ENCODE measurements around the gene KYAT1.

KYAT1 gene

GRCh38 chr9:128881884-128882676 lies at the start of gene KYAT1, which contains the start of gene LRRC8A:
KYAT1 (minus strand) TSS chr9:128881950; CDS start chr9:128845405, 36,545 bp downstream.
LRRC8A (plus strand) TSS chr9:128882133; CDS start chr9:128907165, 25,032 bp downstream.
- DNase-seq (ENCODE audit: low read depth), result peak; percentile 92
- TF ChIP-seq CTCF (conservative IDR thresholded peaks at IDR 0.05; ENCODE audit: control insufficient read depth, insufficient read depth, low read depth, low read length), result no peak
- peak within 1 kb of the TSS; percentile 91 for H3K4me3 ChIP-seq (ENCODE audit: control insufficient read depth, low read depth, low read length)

GRCh38 chr9:128929560-128929959 lies 47.8 kb upstream of the KYAT1 start:
- DNase-seq (ENCODE audit: low read depth), result no peak
- no peak for TF ChIP-seq CTCF (conservative IDR thresholded peaks at IDR 0.05; ENCODE audit: control insufficient read depth, insufficient read depth, low read depth, low read length)
- H3K4me3 ChIP-seq (ENCODE audit: control insufficient read depth, low read depth, low read length), result no peak overlapping the region

GRCh38 chr9:128928624-128929023 lies 46.9 kb upstream of the KYAT1 start:
- no peak for DNase-seq (ENCODE audit: low read depth)
- H3K4me3 ChIP-seq (ENCODE audit: control insufficient read depth, low read depth, low read length), result no peak overlapping the region
- TF ChIP-seq CTCF (conservative IDR thresholded peaks at IDR 0.05; ENCODE audit: control insufficient read depth, insufficient read depth, low read depth, low read length), result no peak

GRCh38 chr9:128927731-128928411 lies 46.1 kb upstream of the KYAT1 start:
- peak; percentile 85 for TF ChIP-seq CTCF (conservative IDR thresholded peaks at IDR 0.05; ENCODE audit: control insufficient read depth, insufficient read depth, low read depth, low read length)
- DNase-seq (ENCODE audit: low read depth), result peak; percentile 48
- no peak overlapping the region for H3K4me3 ChIP-seq (ENCODE audit: control insufficient read depth, low read depth, low read length)

GRCh38 chr9:128923493-128923883 lies 41.7 kb upstream of the KYAT1 start:
- TF ChIP-seq CTCF (conservative IDR thresholded peaks at IDR 0.05; ENCODE audit: control insufficient read depth, insufficient read depth, low read depth, low read length), result no peak
- DNase-seq (ENCODE audit: low read depth), result no peak
- no peak overlapping the region for H3K4me3 ChIP-seq (ENCODE audit: control insufficient read depth, low read depth, low read length)

GRCh38 chr9:128921881-128922763 lies 40.4 kb upstream of the KYAT1 start:
- peak overlapping the region; percentile 36 for H3K4me3 ChIP-seq (ENCODE audit: control insufficient read depth, low read depth, low read length)
- peak; percentile 54 for DNase-seq (ENCODE audit: low read depth)

More at GRCh38 chr9:128921881-128922763, 40.4 kb upstream of the KYAT1 start:
- no peak for TF ChIP-seq CTCF (conservative IDR thresholded peaks at IDR 0.05; ENCODE audit: control insufficient read depth, insufficient read depth, low read depth, low read length)

All from fibroblast of mammary gland (primary cell).